Activated B cell treated with CpG ODN at 0.5 μM for 24 hours (primary cell): Measurements from ENCODE around the gene PLCB1. TPM values are rescaled to one million over a fixed set of nuclear protein-coding genes. Genes with fewer than 3 reads are reported as not detected.

Experiments
- ATAC-seq: fragments of 200-7000 bp; cut with Tn5 transposase; one replicate; pipeline ENCODE4 v1.10.0; 2021; ENCODE audit warnings: low read depth, mild to moderate bottlenecking, moderate library complexity
- CTCF ChIA-PET: fragments of 350-600 bp; sonication (Branson Sonifier 250); formaldehyde crosslinking; loops from one replicate; lab custom pipeline; 2021; ENCODE audit warnings: antibody characterized with exemption; lab: Charles Lee
- POLR2A ChIA-PET: fragments of 350-600 bp; sonication (Branson Sonifier 250); formaldehyde crosslinking; loops from one replicate; lab custom pipeline; 2021; ENCODE audit warnings: antibody characterized with exemption; lab: Charles Lee
- DNase-seq: peaks from one replicate; pipeline ENCODE4 v3.0.0; 2022
- H3K27ac Mint-ChIP-seq: one replicate; pipeline ENCODE4 v1.8.0; 2020; ENCODE audit warnings: mixed read lengths
- H3K27me3 Mint-ChIP-seq: one replicate; pipeline ENCODE4 v1.8.0; 2021; ENCODE audit warnings: mixed read lengths
- H3K36me3 Mint-ChIP-seq: one replicate; pipeline ENCODE4 v1.8.0; 2021; ENCODE audit warnings: low read depth, mixed read lengths
- H3K4me1 Mint-ChIP-seq: one replicate; pipeline ENCODE4 v1.8.0; 2021; ENCODE audit warnings: mixed read lengths
- H3K4me3 Mint-ChIP-seq: one replicate; pipeline ENCODE4 v1.8.0; 2020; ENCODE audit warnings: mild to moderate bottlenecking, mixed read lengths
- H3K9me3 Mint-ChIP-seq: one replicate; pipeline ENCODE4 v1.8.0; 2020; ENCODE audit warnings: mixed read lengths
- CTCF ChIP-seq: fragments of 200-600 bp; IDR thresholded peaks from one replicate; pipeline ENCODE4 v1.8.0; 2022; ENCODE audit warnings: antibody characterized with exemption, mild to moderate bottlenecking
- intact Hi-C: fragments of 100-400 bp; cut with micrococcal nuclease; formaldehyde crosslinking; loops from one replicate; pipeline ENCODE4 v1.15.1; 2024
- total RNA-seq: library from RNA; stranded (reverse); gene quantifications from 2 replicates; pipeline ENCODE4 v1.2.3, GENCODE V29; 2022

The PLCB1 gene
- total RNA-seq, 1 donor from 2014 or later, result 0.86 TPM

- H3K4me1 Mint-ChIP-seq, result no peaks in the 10 kb centered on the region
- ATAC-seq (no peak), DNase-seq (no peak)
- H3K27me3 Mint-ChIP-seq, result no peaks in the 10 kb centered on the region
- ChIA-PET CTCF (no interaction called here), POLR2A (no interaction called here)
- no peaks in the 10 kb centered on the region for H3K9me3 Mint-ChIP-seq
- intact Hi-C loops, result no loop called here
- no peaks in the 10 kb centered on the region for H3K36me3 Mint-ChIP-seq
- H3K4me3 Mint-ChIP-seq, result no peak overlapping the region
- no peak for TF ChIP-seq CTCF
- H3K27ac Mint-ChIP-seq, result no peak overlapping the region
Measured at GRCh38 chr20:8764344-8764962, 632.4 kb downstream of the PLCB1 start.

- Mint-ChIP-seq H3K4me3 (no peak overlapping the region), H3K4me1 (no peaks in the 10 kb centered on the region), H3K27ac (no peak overlapping the region), H3K9me3 (no peaks in the 10 kb centered on the region), H3K36me3 (no peaks in the 10 kb centered on the region), H3K27me3 (no peaks in the 10 kb centered on the region)
- ChIA-PET POLR2A (no interaction called here), CTCF (no interaction called here)
- DNase-seq (no peak), ATAC-seq (no peak)
- no peak for TF ChIP-seq CTCF
- intact Hi-C loops, result no loop called here
Measured at GRCh38 chr20:8766868-8767390, 634.9 kb downstream of the PLCB1 start.

GRCh38 chr20:8774412-8774811 is 642.3 kb downstream of the PLCB1 start:
- intact Hi-C loops, result no loop called here
- Mint-ChIP-seq H3K4me3 (no peak overlapping the region), H3K9me3 (no peaks in the 10 kb centered on the region), H3K27me3 (no peaks in the 10 kb centered on the region), H3K27ac (no peak overlapping the region), H3K4me1 (no peaks in the 10 kb centered on the region), H3K36me3 (no peaks in the 10 kb centered on the region)
- ChIA-PET CTCF (no interaction called here), POLR2A (no interaction called here)
- TF ChIP-seq CTCF, result no peak
- DNase-seq (no peak), ATAC-seq (no peak)

- no peak for TF ChIP-seq CTCF
- ATAC-seq, result no peak
- H3K36me3 Mint-ChIP-seq, result no peaks in the 10 kb centered on the region
- H3K27ac Mint-ChIP-seq, result no peak overlapping the region
- no peaks in the 10 kb centered on the region for H3K27me3 Mint-ChIP-seq
- no peak overlapping the region for H3K4me3 Mint-ChIP-seq
- no peaks in the 10 kb centered on the region for H3K4me1 Mint-ChIP-seq
- ChIA-PET CTCF (no interaction called here), POLR2A (no interaction called here)
- DNase-seq, result no peak
- intact Hi-C loops, result no loop called here
- peaks cover 2% of the 10 kb centered on the region for H3K9me3 Mint-ChIP-seq
Measured at GRCh38 chr20:8777911-8778310, 645.8 kb downstream of the PLCB1 start.

GRCh38 chr20:8778387-8778786 is 646.3 kb downstream of the PLCB1 start:
- Mint-ChIP-seq H3K4me1 (no peaks in the 10 kb centered on the region), H3K4me3 (no peak overlapping the region), H3K27me3 (no peaks in the 10 kb centered on the region), H3K36me3 (no peaks in the 10 kb centered on the region), H3K9me3 (peaks cover 2% of the 10 kb centered on the region), H3K27ac (no peak overlapping the region)
- no peak for ATAC-seq
- intact Hi-C loops, result no loop called here
- CTCF ChIA-PET, result no interaction called here
- POLR2A ChIA-PET, result no interaction called here
- DNase-seq, result no peak
- TF ChIP-seq CTCF, result no peak
